Caco-2 (cell line): ENCODE measurements around the gene SH3RF2. TPM values are rescaled to one million over a fixed set of nuclear protein-coding genes. Genes with fewer than 3 reads are reported as not detected.
A peak's percentile ranks its signal among the peaks of the same experiment; 100 is the strongest.
"Not testable (repeated sequence)": the region's sequence is repeated elsewhere in the genome, so short reads cannot be mapped to it uniquely, and the experiment has no call there.

Source experiments
- BruUV-seq: library from RNA; stranded (reverse); fragments of 400-500 nt; replicated peaks from 2 replicates; lab custom pipeline; 2021; lab: Mats Ljungman, UMichigan
- CTCF ChIA-PET: fragments of 300-600 bp; sonication (Branson Sonifier 250); formaldehyde crosslinking; loops from one replicate; lab custom pipeline; 2022; ENCODE audit warnings: antibody characterized with exemption; lab: Charles Lee
- POLR2A ChIA-PET: fragments of 300-600 bp; sonication (Branson Sonifier 250); formaldehyde crosslinking; loops from one replicate; lab custom pipeline; 2022; ENCODE audit warnings: antibody characterized with exemption; lab: Charles Lee
- DNase-seq, 2 experiments: peaks; one replicate each; pipeline versions ENCODE4 v3.0.0 to v3.0.0-alpha.2; 2020 to 2022
- H3K27me3 ChIP-seq: replicated peaks from 2 replicates; pipeline ENCODE4 v1.6.0; 2011; ENCODE audit warnings: low read length; ENCODE audit not compliant: control insufficient read depth, insufficient read depth
- H3K36me3 ChIP-seq: 2 replicates; pipeline ENCODE4 v1.5.1; 2011; ENCODE audit warnings: low read length; ENCODE audit not compliant: control insufficient read depth, insufficient read depth
- H3K4me1 ChIP-seq: fragments of 250-450 bp; sonication (Bioruptor Pico); 2 replicates; pipeline ENCODE4 v1.5.1; 2020; ENCODE audit warnings: mild to moderate bottlenecking
- H3K4me3 ChIP-seq: 2 replicates; pipeline ENCODE4 v1.5.1; 2011; ENCODE audit warnings: low read depth, mild to moderate bottlenecking, control low read depth, low read length
- H3K9me3 ChIP-seq: fragments of 250-450 bp; sonication (Bioruptor Pico); 2 replicates; pipeline ENCODE4 v1.5.1; 2020; ENCODE audit warnings: mild to moderate bottlenecking, moderate library complexity
- H3K27ac Mint-ChIP-seq: one replicate; pipeline ENCODE4 v1.8.0; 2022; ENCODE audit warnings: mixed read lengths; ENCODE audit not compliant: unreplicated experiment
- H3K27me3 Mint-ChIP-seq: one replicate; pipeline ENCODE4 v1.8.0; 2022; ENCODE audit warnings: mixed read lengths; ENCODE audit not compliant: insufficient read depth, unreplicated experiment
- H3K36me3 Mint-ChIP-seq: one replicate; pipeline ENCODE4 v1.8.0; 2022; ENCODE audit warnings: mild to moderate bottlenecking, mixed read lengths; ENCODE audit not compliant: insufficient read depth, unreplicated experiment
- H3K4me1 Mint-ChIP-seq: one replicate; pipeline ENCODE4 v1.8.0; 2022; ENCODE audit warnings: low read depth, mixed read lengths; ENCODE audit not compliant: unreplicated experiment
- H3K4me3 Mint-ChIP-seq: one replicate; pipeline ENCODE4 v1.8.0; 2022; ENCODE audit warnings: mild to moderate bottlenecking, moderate library complexity, mixed read lengths; ENCODE audit not compliant: unreplicated experiment
- H3K9me3 Mint-ChIP-seq: one replicate; pipeline ENCODE4 v1.8.0; 2022; ENCODE audit warnings: mixed read lengths; ENCODE audit not compliant: unreplicated experiment
- CTCF ChIP-seq, 2 experiments: fragments of 200-600 bp in 1 of 2; IDR thresholded peaks; 1 replicate in 1 of 2; 2 replicates in 1 of 2; pipeline versions ENCODE4 v1.5.1 to v1.8.0; 2011 to 2022; ENCODE audit warnings: antibody characterized with exemption in 1 of 2, control low read depth in 1 of 2, inconsistent platforms in 1 of 2, low read depth in 1 of 2, low read length in 1 of 2, mild to moderate bottlenecking in 1 of 2, moderate library complexity in 1 of 2; ENCODE audit not compliant: insufficient read depth in 1 of 2, severe bottlenecking in 1 of 2, unreplicated experiment in 1 of 2
- intact Hi-C: fragments of 100-400 bp; cut with micrococcal nuclease; formaldehyde crosslinking; loops from one replicate; pipeline ENCODE4 v1.10.0; 2022; ENCODE audit not compliant: unreplicated experiment
- total RNA-seq: library from RNA; stranded (reverse); gene quantifications from 2 replicates; pipeline ENCODE4 v1.2.3, GENCODE V29; 2022

SH3RF2 gene
- total RNA-seq, 1 experiment from 2014 or later: 49.4 TPM

DNA sequence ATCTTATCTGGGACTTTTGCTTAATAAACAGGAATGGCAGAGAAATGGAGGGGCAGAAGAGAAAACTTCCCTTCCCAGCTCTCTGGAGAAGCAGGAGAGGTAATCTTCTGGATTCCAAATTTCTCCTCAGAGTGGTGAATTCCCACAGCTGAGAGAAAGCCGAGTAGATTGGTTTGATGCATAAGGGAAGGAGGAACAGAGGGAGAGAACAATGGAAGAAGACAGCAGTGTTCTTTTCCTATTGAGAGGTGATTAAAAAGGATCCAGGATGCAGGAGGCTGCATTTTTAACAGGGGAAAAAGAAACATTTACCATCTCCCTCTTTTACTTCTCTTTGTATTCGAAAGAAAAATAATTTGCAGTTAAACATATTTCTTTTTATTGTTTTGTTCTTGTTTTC is 13.1 kb downstream of the SH3RF2 start:
- CTCF ChIA-PET: no interaction called here
- H3K9me3 ChIP-seq: no peaks in the 10 kb centered on the region
- Mint-ChIP-seq H3K27me3 (no peaks in the 10 kb centered on the region), H3K36me3 (peaks cover 69% of the 10 kb centered on the region), H3K9me3 (no peaks in the 10 kb centered on the region), H3K4me1 (peaks cover 47% of the 10 kb centered on the region), H3K4me3 (no peak overlapping the region), H3K27ac (no peak overlapping the region)
- no TSS peak for BruUV-seq
- no peak overlapping the region for H3K4me3 ChIP-seq
- no peak for TF ChIP-seq CTCF (IDR thresholded peaks at IDR 0.05; ENCODE audit: insufficient read depth in 1 of 2, low read depth in 1 of 2, low read length in 1 of 2, severe bottlenecking in 1 of 2, unreplicated experiment in 1 of 2)
- H3K4me1 ChIP-seq: peaks cover 30% of the 10 kb centered on the region
- H3K36me3 ChIP-seq: peaks cover 2% of the 10 kb centered on the region; the same call in 1 of the 2 replicates
- POLR2A ChIA-PET: no interaction called here
- DNase-seq: no peak
- intact Hi-C loops: no loop called here
- no peaks in the 10 kb centered on the region for H3K27me3 ChIP-seq

- no peak for TF ChIP-seq CTCF (IDR thresholded peaks at IDR 0.05; ENCODE audit: insufficient read depth in 1 of 2, low read depth in 1 of 2, low read length in 1 of 2, severe bottlenecking in 1 of 2, unreplicated experiment in 1 of 2)
- Mint-ChIP-seq H3K4me1 (peaks cover 32% of the 10 kb centered on the region), H3K27ac (no peak overlapping the region), H3K27me3 (no peaks in the 10 kb centered on the region), H3K36me3 (peaks cover 59% of the 10 kb centered on the region), H3K9me3 (no peaks in the 10 kb centered on the region), H3K4me3 (no peak overlapping the region)
- Histone ChIP-seq H3K36me3 (no peaks in the 10 kb centered on the region; the same call in 1 of the 2 replicates), H3K9me3 (no peaks in the 10 kb centered on the region), H3K4me1 (peaks cover 14% of the 10 kb centered on the region), H3K27me3 (no peaks in the 10 kb centered on the region), H3K4me3 (no peak overlapping the region)
- POLR2A ChIA-PET: no interaction called here
- CTCF ChIA-PET: no interaction called here
- no TSS peak for BruUV-seq
- intact Hi-C loops: no loop called here
- DNase-seq: no peak
These were observed 14.7 kb downstream of the SH3RF2 start for GRCh38 chr5:145951071-145951470.

- H3K9me3 Mint-ChIP-seq: no peaks in the 10 kb centered on the region
- peaks cover 30% of the 10 kb centered on the region for H3K4me1 Mint-ChIP-seq
- Histone ChIP-seq H3K9me3 (no peaks in the 10 kb centered on the region), H3K36me3 (0 out of 2 replicates have a peak, but pooled peaks cover 1% of the 10 kb centered on the region), H3K4me3 (no peak overlapping the region), H3K27me3 (no peaks in the 10 kb centered on the region), H3K4me1 (peaks cover 3% of the 10 kb centered on the region)
- ChIA-PET CTCF (no interaction called here), POLR2A (no interaction called here)
- no peak overlapping the region for H3K4me3 Mint-ChIP-seq
- no peak for DNase-seq
- no peak overlapping the region for H3K27ac Mint-ChIP-seq
- no peak for TF ChIP-seq CTCF (IDR thresholded peaks at IDR 0.05; ENCODE audit: insufficient read depth in 1 of 2, low read depth in 1 of 2, low read length in 1 of 2, severe bottlenecking in 1 of 2, unreplicated experiment in 1 of 2)
- peaks cover 58% of the 10 kb centered on the region for H3K36me3 Mint-ChIP-seq
- intact Hi-C loops: no loop called here
- TSS peak; percentile 4 for BruUV-seq
- H3K27me3 Mint-ChIP-seq: no peaks in the 10 kb centered on the region
These were observed 16.8 kb downstream of the SH3RF2 start for GRCh38 chr5:145953202-145953601.

GRCh38 chr5:145954140-145954539 is 17.8 kb downstream of the SH3RF2 start:
- H3K36me3 ChIP-seq, CTCF ChIA-PET: not testable (repeated sequence)

More at GRCh38 chr5:145954140-145954539, 17.8 kb downstream of the SH3RF2 start:
- BruUV-seq, H3K9me3 ChIP-seq, H3K27ac Mint-ChIP-seq, POLR2A ChIA-PET, H3K9me3 Mint-ChIP-seq, H3K4me3 Mint-ChIP-seq, H3K27me3 ChIP-seq, intact Hi-C loops, DNase-seq, H3K4me3 ChIP-seq, H3K27me3 Mint-ChIP-seq: not testable (repeated sequence)
- H3K4me1 ChIP-seq: peaks cover 13% of the 10 kb centered on the region
- Mint-ChIP-seq H3K4me1 (peaks cover 25% of the 10 kb centered on the region), H3K36me3 (peaks cover 59% of the 10 kb centered on the region)
